ENCODE data around the gene RTN4RL1.

The RTN4RL1 gene

DNA sequence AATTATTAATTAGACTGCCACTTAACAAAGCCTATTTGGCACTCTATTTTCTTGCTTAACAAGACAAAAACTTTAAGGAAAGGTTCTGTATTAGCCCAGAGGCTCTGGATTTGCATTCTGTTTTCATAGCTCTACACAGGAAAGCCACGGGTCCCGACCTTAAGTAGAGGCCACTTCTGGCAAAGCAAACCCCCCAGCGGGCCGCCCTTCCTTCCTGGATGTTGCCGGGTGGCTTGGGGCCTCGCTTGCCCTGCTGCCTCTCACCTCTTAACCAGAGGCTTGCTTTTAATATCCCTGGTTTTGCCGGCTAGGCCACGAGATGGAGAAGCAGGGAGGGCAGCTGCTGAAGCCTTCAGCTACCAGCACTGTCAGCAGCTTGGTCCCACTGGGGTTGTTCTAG is 4.4 kb downstream of the RTN4RL1 start:
- in situ Hi-C loops (cut with HindIII; ENCODE audit: low sequenced_read_pairs): no loop called here
- DNase-seq (ENCODE audit: low read depth): no peak
- TF ChIP-seq CTCF (IDR thresholded peaks at IDR 0.05; ENCODE audit: low read depth, low read length, missing control alignments): no peak

GRCh38 chr17:2019723-2020122 is 5.4 kb downstream of the RTN4RL1 start:
- DNase-seq (ENCODE audit: low read depth): no peak
- no peak for TF ChIP-seq CTCF (IDR thresholded peaks at IDR 0.05; ENCODE audit: low read depth, low read length, missing control alignments)
- in situ Hi-C loops (cut with HindIII; ENCODE audit: low sequenced_read_pairs): no loop called here

More for the DNA sequence above, 4.4 kb downstream of the RTN4RL1 start:
- H3K4me3 ChIP-seq (ENCODE audit: low read depth, low read length): no peak overlapping the region

GRCh38 chr17:2018716-2019510 is 6.2 kb downstream of the RTN4RL1 start:
- no peak for TF ChIP-seq CTCF (IDR thresholded peaks at IDR 0.05; ENCODE audit: low read depth, low read length, missing control alignments)
- no peak for DNase-seq (ENCODE audit: low read depth)
- in situ Hi-C loops (cut with HindIII; ENCODE audit: low sequenced_read_pairs): no loop called here
- H3K4me3 ChIP-seq (ENCODE audit: low read depth, low read length): no peak overlapping the region

More at GRCh38 chr17:2019723-2020122, 5.4 kb downstream of the RTN4RL1 start:
- H3K4me3 ChIP-seq (ENCODE audit: low read depth, low read length): no peak overlapping the region

DNA sequence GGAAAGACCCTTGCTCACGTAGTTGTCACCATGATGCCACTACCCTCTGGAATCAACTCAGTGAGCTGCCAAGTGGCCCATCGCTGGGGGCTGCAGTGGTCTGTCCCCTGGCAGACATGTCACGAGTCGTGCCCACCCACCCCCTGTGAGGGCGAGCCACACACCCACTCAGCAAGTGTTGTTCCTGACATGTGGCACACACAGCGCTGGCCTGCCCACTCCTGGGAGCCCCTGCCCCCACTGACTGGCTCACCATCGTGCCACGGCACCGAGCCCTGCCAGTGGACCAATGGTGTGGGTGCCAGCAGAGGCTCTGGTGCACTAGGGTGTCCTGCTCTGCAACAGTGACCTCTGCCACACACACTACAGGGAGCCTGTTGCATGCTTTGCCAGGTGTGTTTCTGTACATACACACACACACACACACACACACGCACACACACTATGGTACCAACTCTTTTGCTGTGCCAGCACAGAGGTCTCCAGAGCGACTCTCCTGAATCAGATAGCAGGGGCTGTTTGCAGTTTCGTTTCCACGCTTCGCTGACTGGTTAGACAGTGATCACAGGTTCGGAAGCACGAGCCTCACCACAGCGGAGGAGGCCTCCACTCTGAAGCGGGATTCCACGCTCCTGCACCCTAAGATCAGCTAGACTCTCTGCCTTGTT is 7.7 kb downstream of the RTN4RL1 start:
- DNase-seq (ENCODE audit: low read depth): no peak
- no peak overlapping the region for H3K4me3 ChIP-seq (ENCODE audit: low read depth, low read length)
- in situ Hi-C loops (cut with HindIII; ENCODE audit: low sequenced_read_pairs): no loop called here
- TF ChIP-seq CTCF (IDR thresholded peaks at IDR 0.05; ENCODE audit: low read depth, low read length, missing control alignments): no peak

GRCh38 chr17:2016494-2016893 is 8.6 kb downstream of the RTN4RL1 start:
- TF ChIP-seq CTCF (IDR thresholded peaks at IDR 0.05; ENCODE audit: low read depth, low read length, missing control alignments): no peak
- DNase-seq (ENCODE audit: low read depth): no peak
- in situ Hi-C loops (cut with HindIII; ENCODE audit: low sequenced_read_pairs): no loop called here
- no peak overlapping the region for H3K4me3 ChIP-seq (ENCODE audit: low read depth, low read length)

GRCh38 chr17:2015314-2015713 is 9.8 kb downstream of the RTN4RL1 start:
- DNase-seq (ENCODE audit: low read depth): no peak
- TF ChIP-seq CTCF (IDR thresholded peaks at IDR 0.05; ENCODE audit: low read depth, low read length, missing control alignments): no peak
- in situ Hi-C loops (cut with HindIII; ENCODE audit: low sequenced_read_pairs): no loop called here
- H3K4me3 ChIP-seq (ENCODE audit: low read depth, low read length): no peak overlapping the region

Measured in astrocyte of the cerebellum (primary cell).